Limb (tissue), 2 donors: ENCODE results near the gene INPP5D.
"Not testable (repeated sequence)": the region's sequence is repeated elsewhere in the genome, so short reads cannot be mapped to it uniquely, and the experiment has no call there.

Experiments
- DNase-seq, 2 donors: peaks; one replicate each; pipeline ENCODE4 v3.0.0-alpha.2; 2016; ENCODE audit errors: extremely low spot score in 2 of 2

The INPP5D gene

DNA sequence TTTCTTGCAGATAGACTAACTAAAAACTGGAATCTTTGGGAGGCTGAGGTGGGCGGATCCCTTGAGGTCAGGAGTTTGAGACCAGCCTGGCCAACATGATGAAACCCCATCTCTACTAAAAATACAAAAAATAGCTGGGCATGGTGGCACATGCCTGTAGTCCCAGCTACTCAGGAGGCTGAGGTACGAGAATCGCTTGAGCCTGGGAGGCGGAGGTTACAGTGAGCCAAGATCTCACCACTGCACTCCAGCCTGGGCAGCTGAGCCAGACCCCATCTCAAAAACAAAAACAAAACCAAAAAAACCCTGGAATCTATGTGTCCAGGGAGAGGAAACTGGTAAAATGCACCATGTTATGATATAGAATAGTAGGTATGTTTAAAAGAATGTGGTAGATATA, 7.6 kb upstream of the INPP5D start:
- DNase-seq: not testable (repeated sequence)

DNA sequence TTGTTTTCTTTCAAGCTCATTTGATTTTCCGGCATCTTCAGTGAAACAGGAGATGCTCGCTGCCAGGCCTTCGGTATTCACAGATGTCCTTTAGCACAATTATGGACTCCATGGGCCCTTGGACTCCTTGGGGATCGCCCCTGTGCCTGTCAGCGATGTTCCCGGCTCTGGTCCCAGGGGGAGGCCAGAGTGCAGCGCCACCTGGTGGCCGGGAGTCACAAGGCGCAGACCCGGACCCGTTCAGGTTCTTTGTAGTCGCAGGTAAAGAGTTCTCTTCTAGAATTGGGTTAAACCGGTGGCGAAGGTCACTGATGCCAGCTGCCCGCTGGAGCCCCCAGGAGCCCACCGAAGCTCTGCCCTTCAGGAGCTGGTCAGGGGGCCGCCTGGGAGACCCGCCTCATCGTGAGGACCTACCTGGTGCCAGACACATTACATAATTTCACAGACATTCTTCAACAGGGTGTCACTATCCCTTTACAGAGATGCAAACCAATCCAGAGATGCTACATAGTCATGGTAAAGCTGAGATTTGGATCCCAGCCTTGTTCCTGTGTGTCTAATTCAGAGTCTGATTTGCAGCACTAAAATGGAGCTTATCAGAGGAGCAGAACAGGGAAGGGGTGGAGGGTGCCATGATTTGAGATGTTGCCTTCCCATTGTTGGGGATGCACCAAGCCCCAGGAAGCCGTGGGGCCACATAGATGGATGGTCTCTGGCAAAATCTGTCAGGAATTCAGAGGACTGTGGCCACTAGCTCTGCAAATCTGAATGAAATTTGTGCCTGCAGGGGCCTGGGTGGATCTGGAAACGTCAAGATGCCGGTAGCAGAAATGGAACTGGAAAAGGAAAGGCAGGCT, 6.0 kb upstream of the INPP5D start:
- DNase-seq: peak in 1 of 2 donors; percentile 71

DNA sequence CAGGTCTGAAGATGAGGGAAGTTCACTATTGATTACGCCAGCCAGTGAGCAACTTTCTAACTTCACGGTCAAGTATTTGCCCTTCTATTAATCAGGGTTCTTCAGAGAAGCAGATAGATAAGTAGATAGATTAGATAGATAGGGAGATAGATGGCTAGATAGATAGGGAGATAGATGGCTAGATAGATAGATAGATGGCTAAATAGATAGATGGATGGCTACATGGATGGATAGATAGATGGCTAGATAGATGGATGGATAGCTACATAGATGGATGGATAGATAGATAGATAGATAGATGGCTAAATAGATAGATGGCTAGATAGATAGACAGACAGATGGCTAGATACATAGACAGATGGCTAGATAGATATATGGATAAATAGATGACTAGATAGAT, 4.8 kb upstream of the INPP5D start:
- no peak for DNase-seq

DNA sequence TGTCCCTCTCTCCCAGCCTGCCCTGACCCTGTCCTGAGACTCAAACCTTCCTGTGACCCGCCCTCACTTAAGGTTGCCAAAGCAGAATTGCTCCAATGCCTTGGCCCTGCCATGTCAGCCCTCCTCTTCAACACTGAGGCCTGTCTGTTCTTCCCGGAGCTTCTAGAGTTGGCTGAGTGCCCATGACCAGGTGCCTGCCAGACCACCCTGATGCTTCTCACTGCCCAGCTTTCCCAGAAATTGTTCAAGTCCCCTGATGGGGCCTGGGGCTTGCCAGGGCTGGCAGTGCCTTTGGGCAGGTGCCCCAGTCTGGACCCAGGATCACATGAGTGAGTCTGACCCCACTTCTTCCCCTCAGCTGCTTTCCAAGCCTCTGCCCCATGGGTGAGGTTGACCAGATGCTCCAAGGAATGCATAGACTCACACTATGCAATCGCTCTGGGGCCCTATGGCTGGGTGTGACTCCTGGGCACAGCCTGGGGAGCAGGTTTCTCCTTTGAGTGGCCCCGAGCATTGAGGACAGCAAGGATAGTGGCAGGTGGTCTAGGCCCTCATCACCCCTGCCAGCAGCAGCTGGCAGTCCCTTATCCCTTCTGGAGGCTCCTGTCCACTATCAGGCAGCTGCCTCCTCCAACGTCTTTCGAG, 3.1 kb upstream of the INPP5D start:
- no peak for DNase-seq

DNA sequence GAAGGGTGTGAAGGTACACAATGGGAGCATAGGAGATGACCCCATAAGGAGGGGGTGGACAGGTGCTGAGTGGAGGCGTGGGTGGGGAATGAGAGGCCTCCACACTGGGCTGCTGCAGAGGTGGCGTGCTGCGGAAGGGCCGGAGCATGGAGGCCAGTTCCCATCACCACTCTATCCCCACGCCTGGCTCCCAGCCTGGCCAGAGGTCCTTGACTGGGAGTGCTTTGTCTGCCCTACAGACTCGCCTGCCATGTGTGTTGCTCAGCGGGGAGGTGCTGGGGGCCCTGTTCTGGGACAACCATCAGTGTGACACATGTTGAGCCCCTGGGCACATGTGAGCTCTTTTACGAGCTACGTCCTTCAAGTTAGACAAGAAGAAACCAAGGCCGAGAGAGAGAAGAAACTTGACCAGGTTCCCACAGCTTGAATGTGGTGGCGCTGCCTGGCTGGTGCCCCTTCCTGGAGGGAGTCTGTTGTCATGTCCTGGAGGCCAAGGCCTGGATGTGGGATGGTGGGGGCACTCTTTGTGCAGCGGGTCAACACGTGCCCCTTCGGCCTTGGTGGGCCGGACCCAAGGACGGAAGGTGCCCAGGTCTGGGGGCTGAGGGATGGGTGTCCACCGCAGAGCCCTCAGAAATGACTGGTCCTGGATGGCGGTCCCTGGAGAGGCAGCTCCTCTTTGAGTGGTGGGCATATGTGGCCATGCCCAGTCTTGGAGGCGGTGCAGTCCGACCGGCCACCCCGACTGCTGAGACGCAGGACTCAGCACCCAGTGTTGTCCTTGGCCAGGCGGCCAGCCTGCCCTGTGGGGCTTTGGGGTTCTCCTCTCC, 1.2 kb upstream of the INPP5D start:
- DNase-seq: no peak

DNA sequence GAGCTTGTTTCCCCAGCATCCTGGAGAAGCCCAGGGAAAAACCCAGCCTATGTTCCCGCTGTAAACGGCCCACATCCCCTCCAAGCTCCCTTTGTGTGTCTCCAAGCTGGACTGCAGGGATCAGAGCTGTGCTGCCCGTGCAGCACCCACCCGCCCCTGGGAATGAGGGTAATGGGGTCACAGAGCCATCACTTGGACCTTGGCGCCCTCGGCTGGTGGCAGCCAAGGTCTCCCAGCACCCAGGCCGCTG, 670 bp upstream of the INPP5D start:
- no peak for DNase-seq

DNA sequence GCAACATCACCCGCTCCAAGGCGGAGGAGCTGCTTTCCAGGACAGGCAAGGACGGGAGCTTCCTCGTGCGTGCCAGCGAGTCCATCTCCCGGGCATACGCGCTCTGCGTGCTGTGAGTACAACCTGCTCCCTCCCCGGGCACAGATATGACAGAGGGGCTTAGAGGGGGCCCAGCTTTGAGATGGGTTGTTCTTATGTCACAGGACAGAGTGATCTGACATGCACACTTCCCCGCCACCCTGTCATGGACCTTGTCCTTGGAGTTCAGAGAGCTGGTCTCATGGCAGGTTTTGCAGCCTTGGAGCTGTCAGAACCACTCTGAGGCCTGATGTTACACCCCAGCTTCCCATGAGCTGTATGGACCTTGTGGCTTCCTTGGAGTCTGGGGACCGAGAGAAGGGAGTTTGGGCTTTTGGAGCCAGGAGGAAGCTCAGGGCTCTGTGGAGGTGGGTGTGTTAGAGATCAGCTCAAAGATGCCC, 398 bp downstream of the INPP5D start:
- no peak for DNase-seq

DNA sequence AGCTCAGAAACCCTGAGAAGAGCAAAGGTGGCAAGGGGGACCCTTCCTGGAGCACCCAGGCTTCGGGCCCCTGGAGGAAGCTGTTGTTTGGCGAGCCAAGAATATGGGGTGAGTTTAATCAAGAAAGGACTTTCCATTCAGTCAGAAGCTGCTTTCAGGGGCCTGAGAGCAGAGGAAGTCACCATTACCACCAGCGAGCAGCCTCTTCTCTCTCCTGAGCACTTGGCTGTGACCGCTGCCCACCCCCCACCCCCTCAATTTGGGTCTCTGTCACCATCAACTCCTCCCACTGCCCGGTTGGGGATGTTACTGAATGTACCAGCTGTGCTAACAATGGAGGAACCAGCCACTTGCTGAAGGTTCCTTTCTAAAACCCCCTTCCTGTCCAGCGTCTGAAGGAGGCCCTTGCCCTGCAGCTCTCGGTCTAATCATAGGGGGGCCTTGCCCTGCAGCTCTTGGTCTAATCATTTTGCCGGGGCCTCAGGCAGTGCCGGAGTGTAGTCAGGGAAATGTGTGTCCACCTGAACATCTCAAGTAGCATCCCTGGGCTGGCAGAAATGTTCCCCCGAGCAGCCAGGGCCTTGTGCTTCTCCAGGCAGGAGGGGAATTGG, 943 bp downstream of the INPP5D start:
- DNase-seq: no peak

DNA sequence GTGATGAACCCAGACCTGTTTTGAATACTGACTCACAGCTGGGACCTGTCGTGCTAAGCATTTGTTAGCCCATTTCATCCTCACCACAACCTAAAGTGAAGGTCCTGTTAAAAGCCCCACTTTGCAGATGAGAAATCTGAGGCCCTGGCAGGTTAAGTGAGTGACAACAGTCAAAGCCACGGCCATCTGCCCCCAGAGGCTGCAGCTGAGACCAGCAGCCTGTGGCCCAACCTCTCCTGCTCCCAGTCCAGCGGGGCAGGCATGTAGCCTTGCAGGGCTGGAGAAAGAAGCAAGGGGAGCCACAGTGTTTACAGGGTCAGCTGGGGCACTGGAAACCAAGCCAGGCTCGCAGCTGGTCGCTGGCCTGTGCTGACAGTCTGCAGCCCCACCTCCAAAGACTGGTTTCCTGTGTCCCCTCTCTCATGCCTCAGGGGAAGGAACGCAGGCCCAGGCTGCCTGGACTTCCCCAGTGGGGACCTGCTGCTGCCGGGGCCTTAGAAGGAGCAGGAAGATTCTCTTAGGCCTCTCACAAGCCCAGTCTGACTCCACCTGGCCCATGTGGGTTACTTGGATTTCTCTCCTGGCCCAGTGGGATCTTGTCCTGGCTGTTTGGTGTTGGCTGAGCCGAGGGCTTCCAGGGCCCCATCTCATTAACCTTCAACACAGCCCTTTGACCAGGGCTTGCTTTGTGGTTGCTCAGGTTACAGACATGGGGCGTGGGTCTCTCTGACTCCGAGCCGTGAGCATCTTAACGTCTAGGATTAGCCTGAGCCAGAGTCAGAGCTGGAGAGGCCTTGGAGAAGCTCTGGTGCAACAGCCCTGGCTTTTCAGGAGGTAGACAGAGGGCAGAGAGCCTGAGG, 1.7 kb downstream of the INPP5D start:
- DNase-seq: no peak

DNA sequence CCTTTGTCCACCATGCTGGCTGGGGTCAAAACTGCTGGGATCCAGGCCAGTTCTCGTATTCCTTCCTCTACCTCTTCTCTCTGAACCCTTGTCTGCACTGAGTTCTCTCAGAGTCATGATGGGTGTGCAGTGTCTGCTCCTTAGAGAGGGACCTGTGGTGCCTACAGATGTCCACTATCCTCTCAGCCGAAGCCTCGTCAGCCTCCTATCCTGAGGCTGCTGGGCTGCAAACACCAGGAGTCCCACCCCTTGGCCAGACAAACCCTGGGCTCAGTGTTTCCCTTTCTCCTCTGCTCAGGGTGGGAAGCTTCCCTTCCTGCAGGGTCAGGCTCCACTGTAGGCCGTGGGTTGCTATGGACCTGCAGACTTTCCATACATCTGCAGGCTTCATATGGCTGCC, 2.3 kb downstream of the INPP5D start:
- DNase-seq: no peak

DNA sequence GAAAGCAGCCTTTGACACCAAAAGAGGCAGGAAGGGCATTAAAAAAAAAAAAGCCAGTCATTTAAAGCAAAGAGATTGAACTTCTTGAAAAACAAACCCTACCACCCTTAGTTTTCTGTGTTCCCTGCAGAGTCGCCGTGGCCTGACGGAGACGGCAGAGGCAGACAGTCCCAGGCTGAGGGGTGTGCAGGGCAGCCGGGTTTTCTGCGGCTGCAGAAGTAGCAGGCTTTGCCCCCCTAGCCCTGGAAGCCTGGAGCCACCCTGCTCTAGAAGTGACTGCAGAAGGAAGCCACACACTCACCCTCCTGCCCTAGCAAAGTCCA, 2.8 kb downstream of the INPP5D start:
- DNase-seq: no peak

DNA sequence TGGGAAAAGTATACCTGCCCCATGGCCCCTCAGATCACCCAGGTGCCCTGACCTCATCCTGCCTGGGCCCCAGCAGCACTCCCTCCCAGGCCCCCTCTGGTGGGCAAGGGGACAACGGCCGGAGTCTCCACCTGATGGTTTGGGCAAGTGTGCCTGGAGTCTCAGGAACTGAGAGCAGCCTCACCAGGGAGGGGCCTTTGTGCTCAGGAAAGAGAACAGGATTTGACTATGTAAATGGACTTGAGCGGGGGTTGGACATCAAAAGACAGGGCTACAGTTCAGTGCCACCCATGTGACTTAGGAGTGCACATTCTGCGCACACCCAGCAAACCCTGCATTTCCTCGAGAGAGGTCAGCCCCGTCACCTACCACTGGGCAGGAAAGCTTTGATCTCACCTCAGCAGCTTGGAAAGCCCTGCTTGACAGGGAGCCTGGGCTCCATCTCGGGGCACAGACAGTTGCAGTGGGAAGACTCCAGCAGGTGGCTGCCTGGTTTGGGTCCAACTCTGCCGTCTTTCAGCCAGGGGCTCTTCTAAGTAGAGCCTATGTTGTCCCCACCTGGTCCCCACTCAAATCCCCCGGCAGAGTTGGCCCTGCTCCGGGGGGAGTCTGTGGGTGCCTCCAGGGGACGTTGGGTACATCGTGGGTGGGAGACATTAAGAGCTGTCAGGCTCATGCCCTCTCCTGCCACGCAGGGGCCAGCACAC, 3.3 kb downstream of the INPP5D start:
- no peak for DNase-seq

DNA sequence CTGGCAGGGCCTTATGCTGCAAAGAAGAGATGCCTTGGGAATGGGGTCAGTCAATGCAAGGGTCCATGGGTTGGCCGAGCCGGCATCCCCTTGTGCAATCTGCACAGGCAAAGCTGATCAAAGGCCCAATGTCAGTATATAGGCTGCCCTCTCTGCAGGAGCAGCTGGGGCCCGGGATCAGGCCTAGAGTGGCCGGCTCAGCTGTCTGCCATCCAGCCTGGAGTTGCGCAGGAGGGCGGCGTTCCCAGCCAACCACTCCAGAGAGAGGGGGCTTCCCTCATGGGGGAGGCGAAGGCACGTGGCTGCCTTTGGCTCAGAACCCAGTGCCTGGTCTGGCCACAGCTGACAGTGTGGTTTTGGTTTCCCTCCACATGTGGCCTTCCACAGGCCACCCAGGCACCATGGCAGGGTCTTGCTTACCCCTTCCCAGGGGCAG, 3.9 kb downstream of the INPP5D start:
- DNase-seq: no peak

DNA sequence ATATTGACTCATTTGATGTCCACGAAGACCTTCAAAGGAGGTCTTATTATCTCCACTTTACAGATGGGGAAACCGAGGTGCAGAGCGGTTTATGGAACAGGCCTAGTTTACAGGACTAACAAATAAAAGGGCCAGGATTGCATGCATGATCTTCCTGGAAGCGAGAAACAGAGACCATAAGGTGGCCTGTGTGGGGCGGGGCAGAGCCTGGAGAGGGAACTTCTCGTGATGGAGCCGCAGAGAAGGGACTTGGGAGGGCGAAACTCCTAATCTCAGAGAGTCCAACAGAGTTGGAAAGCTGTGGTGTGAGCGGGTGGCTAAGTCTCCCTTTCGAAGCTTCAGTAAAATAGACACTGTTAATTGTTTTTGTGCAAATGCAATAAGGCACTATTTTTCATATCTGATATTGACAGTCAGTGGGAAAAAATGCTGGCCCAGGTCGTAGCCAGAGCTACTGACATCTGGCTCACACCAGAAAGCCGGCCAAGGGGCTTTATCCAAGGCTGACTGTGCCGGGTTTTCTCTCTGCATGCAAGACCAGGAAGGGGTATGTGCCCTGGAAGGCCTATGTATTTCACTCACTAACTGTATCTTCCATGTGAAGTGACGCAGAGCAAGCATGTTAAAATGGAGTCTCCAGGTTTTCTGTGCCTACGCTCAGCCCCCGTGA, 4.5 kb downstream of the INPP5D start:
- no peak for DNase-seq

DNA sequence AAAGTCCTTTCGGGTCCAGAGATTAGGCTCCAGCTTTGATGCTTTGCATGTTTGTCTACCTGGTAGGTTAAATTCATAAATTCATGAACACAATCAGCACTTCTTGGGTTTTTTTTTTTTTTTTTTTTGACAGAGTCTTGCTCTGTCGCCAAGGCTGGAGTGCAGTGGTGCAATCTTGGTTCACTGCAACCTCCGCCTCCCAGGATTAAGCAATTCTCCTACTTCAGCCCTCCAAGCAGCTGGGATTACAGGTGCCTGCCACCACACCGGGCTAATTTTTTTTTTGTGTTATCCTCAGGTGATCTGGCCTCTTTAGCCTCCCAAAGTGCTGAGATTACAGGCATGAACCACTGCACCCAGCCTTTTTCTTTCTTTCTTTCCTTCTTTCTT, 5.1 kb downstream of the INPP5D start:
- not testable (repeated sequence) for DNase-seq

DNA sequence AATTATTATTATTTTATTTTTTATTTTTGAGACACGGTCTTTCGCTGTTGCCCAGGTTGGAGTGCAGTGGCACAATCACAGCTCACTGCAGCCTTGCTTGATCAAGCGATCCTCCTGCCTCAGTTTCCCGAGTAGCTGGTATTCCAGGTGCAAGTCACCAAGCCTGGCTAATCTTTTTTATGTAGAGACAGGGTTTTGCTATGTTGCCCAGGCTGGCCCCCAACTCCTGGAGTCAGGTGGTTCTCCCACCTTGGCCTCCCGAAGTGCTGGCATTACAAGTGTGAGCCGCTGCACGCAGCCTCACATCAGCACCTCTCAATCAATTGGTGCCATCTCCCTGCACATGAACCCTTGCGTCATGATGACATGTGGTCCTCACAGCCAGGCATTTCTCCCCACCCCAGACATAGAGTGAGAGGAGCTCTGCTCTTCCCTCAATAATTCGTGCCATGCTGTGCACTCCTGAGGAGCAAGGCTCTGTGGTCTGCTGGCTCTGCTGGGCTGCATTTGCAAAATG, 5.9 kb downstream of the INPP5D start:
- DNase-seq: no peak

DNA sequence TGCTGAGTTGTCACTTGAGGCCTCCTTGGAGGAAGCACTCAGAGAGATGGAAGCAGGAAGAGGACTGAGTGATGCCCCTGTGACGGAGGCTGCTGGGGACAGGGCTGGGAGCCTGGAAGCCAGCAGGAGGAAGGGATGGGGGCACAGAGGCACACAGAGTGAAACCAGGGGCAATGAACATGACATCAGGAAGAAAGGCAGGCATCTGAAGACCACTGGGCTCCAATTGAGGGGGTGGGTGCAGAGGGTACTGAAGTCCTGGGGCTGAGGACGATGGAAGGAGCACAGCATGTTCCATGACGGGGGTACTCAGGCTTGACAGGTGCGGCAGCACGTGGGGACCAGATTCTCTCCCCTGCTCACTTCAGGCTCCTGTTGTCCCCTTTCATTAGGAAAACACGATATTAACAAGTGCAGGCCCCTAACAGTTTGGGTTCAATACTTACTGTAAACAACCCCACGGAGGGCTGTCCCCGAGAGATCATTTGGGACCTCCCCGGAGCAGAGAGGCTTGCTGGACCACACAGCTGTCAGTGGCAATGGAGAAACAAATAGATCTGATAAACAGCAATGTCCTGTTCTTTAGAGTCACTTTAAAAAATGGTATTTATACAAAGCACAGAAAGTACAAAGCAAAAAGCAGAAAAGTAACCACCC, 8.7 kb downstream of the INPP5D start:
- DNase-seq: no peak

DNA sequence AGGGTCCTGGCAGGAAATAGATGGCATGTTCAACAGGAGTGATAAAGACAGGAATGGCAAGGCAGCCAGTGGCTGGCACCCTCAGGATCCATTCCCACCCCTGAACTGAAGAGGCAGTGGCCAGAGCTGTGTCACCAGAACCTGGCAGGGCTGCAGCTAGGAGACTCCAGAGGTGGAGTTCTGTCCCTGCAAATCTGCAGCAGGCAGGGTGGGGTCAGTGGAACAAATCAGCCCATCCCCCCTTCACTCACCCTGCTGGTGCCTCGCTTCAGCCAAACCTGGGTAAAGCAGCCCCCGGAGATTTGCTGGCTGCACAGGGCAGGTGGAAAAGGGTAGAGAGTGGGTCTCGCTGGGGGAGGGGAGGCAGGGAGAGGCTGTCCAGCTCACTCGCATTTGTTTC, 12.7 kb downstream of the INPP5D start:
- DNase-seq: no peak

DNA sequence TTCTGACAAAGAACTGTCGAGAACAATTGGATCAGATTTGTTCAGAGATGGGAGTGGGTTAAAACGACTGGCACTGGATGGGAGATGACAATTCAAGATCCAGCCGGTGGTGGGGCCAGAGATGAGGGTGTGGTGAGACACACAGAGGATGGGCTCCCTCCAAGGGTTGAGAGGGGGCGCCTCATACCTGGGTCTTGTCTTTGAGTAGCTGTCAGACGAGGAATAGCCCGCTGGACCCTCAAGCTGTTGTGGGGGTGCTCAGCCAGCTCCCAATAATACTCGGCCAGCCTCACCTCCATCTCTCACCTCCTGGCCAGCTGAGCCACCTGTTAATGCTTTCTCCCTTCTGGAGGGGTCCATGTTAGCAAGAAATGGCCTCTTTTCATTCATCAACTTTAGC, 14.0 kb downstream of the INPP5D start:
- no peak for DNase-seq
